LNCAP (cell line): ENCODE data around the gene EPHA3.

Source experiments
- CTCF ChIP-seq: fragments of 450-650 bp; IDR thresholded peaks from 2 replicates; pipeline ENCODE4 v1.5.1; 2017; ENCODE audit warnings: mild to moderate bottlenecking

Gene EPHA3

GRCh38 chr3:89527736-89528305 is 420.4 kb downstream of the EPHA3 start:
- TF ChIP-seq CTCF: no peak
